ENCODE results near the gene PCDHGC3.
A peak's percentile ranks its signal among the peaks of the same experiment; 100 is the strongest.

The PCDHGC3 gene

DNA sequence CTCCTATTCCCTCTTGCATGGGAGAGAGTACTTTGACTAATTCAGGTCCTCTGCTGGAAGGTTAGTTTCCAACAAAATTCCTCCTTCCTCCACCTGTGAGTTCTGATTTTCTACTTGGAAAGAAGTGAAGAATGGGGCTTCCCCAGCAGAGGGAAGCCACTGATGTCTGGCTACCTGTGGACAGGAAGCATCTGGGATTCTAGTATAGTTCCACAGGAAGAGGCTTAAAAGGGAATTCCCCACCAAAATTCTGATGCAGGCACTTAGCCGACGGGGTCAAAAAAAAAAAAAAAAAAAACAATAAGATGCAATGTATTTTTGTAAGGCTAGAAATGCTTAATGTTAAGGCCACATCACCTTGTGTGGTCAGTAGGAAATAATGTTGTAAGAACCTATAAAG is 46.5 kb downstream of the PCDHGC3 start:
- H3K9me3 ChIP-seq (ENCODE audit: insufficient read depth, low read length), result no peaks in the 10 kb centered on the region
- H3F3A ChIP-seq (ENCODE audit: insufficient read depth), result peaks cover 54% of the 10 kb centered on the region
- H3K9me2 ChIP-seq (replicated peaks; ENCODE audit: insufficient read depth, low read length), result no peaks in the 10 kb centered on the region
- H2AFZ ChIP-seq (ENCODE audit: low read depth, low read length, severe bottlenecking), result no peak overlapping the region
- no peak overlapping the region for H3K4me3 ChIP-seq (ENCODE audit: insufficient read depth, low read length, poor library complexity, severe bottlenecking)
- no peaks in the 10 kb centered on the region for H3K27me3 ChIP-seq (ENCODE audit: low read length)
- peak overlapping the region; percentile 26 for H3K4me2 ChIP-seq (ENCODE audit: low read depth, low read length, poor library complexity, severe bottlenecking)
- peak overlapping the region; percentile 99 for H3K27ac ChIP-seq (ENCODE audit: low read depth, low read length)
- no peaks in the 10 kb centered on the region for H4K20me1 ChIP-seq (ENCODE audit: low read depth, low read length)
- no peak for TF ChIP-seq EZH2phosphoT487 (conservative IDR thresholded peaks at IDR 0.05; ENCODE audit: low read length)
- TF ChIP-seq, protein P1, sequence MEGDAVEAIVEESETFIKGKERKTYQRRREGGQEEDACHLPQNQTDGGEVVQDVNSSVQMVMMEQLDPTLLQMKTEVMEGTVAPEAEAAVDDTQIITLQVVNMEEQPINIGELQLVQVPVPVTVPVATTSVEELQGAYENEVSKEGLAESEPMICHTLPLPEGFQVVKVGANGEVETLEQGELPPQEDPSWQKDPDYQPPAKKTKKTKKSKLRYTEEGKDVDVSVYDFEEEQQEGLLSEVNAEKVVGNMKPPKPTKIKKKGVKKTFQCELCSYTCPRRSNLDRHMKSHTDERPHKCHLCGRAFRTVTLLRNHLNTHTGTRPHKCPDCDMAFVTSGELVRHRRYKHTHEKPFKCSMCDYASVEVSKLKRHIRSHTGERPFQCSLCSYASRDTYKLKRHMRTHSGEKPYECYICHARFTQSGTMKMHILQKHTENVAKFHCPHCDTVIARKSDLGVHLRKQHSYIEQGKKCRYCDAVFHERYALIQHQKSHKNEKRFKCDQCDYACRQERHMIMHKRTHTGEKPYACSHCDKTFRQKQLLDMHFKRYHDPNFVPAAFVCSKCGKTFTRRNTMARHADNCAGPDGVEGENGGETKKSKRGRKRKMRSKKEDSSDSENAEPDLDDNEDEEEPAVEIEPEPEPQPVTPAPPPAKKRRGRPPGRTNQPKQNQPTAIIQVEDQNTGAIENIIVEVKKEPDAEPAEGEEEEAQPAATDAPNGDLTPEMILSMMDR (IDR thresholded peaks at IDR 0.05; ENCODE audit: insufficient read depth, low read length, poor library complexity, severe bottlenecking), result no peak
- peaks cover 36% of the 10 kb centered on the region for H3K36me3 ChIP-seq (ENCODE audit: low read length)
- H3K9ac ChIP-seq (ENCODE audit: low read length), result peak overlapping the region; percentile 26
- H3K79me2 ChIP-seq (ENCODE audit: insufficient read depth, low read length), result peaks cover 41% of the 10 kb centered on the region

- Histone ChIP-seq H3K27me3 (ENCODE audit: low read length) (no peaks in the 10 kb centered on the region), H3K79me2 (ENCODE audit: insufficient read depth, low read length) (peaks cover 58% of the 10 kb centered on the region), H3K9me3 (ENCODE audit: insufficient read depth, low read length) (no peaks in the 10 kb centered on the region), H3K9ac (ENCODE audit: low read length) (peak overlapping the region; percentile 86), H3K36me3 (ENCODE audit: low read length) (peaks cover 45% of the 10 kb centered on the region), H3K4me2 (ENCODE audit: low read depth, low read length, poor library complexity, severe bottlenecking) (peak overlapping the region; percentile 94), H3K9me2 (replicated peaks; ENCODE audit: insufficient read depth, low read length) (no peaks in the 10 kb centered on the region), H2AFZ (ENCODE audit: low read depth, low read length, severe bottlenecking) (no peak overlapping the region), H3K27ac (ENCODE audit: low read depth, low read length) (peak overlapping the region; percentile 99), H3F3A (ENCODE audit: insufficient read depth) (peaks cover 60% of the 10 kb centered on the region), H4K20me1 (ENCODE audit: low read depth, low read length) (no peaks in the 10 kb centered on the region), H3K4me3 (ENCODE audit: insufficient read depth, low read length, poor library complexity, severe bottlenecking) (peak overlapping the region; percentile 6)
- TF ChIP-seq, protein P1 (IDR thresholded peaks at IDR 0.05; ENCODE audit: insufficient read depth, low read length, poor library complexity, severe bottlenecking), result no peak
- no peak for TF ChIP-seq EZH2phosphoT487 (conservative IDR thresholded peaks at IDR 0.05; ENCODE audit: low read length)
Observed at GRCh38 chr5:141523991-141524390, 48.2 kb downstream of the PCDHGC3 start.

GRCh38 chr5:141524604-141525597 is 49.1 kb downstream of the PCDHGC3 start:
- Histone ChIP-seq H3K4me3 (ENCODE audit: insufficient read depth, low read length, poor library complexity, severe bottlenecking) (peak overlapping the region; percentile 24), H3K79me2 (ENCODE audit: insufficient read depth, low read length) (peaks cover 64% of the 10 kb centered on the region), H3K36me3 (ENCODE audit: low read length) (peaks cover 45% of the 10 kb centered on the region), H3K9me2 (replicated peaks; ENCODE audit: insufficient read depth, low read length) (no peaks in the 10 kb centered on the region), H3F3A (ENCODE audit: insufficient read depth) (peaks cover 58% of the 10 kb centered on the region), H3K9ac (ENCODE audit: low read length) (peak overlapping the region; percentile 86), H3K9me3 (ENCODE audit: insufficient read depth, low read length) (no peaks in the 10 kb centered on the region), H3K27me3 (ENCODE audit: low read length) (no peaks in the 10 kb centered on the region), H2AFZ (ENCODE audit: low read depth, low read length, severe bottlenecking) (no peak overlapping the region), H3K4me2 (ENCODE audit: low read depth, low read length, poor library complexity, severe bottlenecking) (peak overlapping the region; percentile 94), H4K20me1 (ENCODE audit: low read depth, low read length) (no peaks in the 10 kb centered on the region), H3K27ac (ENCODE audit: low read depth, low read length) (peak overlapping the region; percentile 99)
- TF ChIP-seq EZH2phosphoT487 (conservative IDR thresholded peaks at IDR 0.05; ENCODE audit: low read length), result no peak
- TF ChIP-seq, protein P1 (IDR thresholded peaks at IDR 0.05; ENCODE audit: insufficient read depth, low read length, poor library complexity, severe bottlenecking), result peak; percentile 100
